HG03457 (cell line): ENCODE measurements around the gene LIPC.

Experiments used
- ATAC-seq: cut with Tn5 transposase; IDR thresholded peaks from one replicate; pipeline ENCODE4 v1.9.1; 2021; ENCODE audit warnings: moderate number of reproducible peaks; ENCODE audit not compliant: unreplicated experiment

The LIPC gene

GRCh38 chr15:58405865-58406264 lies 25.9 kb upstream of the LIPC start:
- ATAC-seq = no peak

GRCh38 chr15:58406811-58407210 lies 25.0 kb upstream of the LIPC start:
- ATAC-seq = no peak

GRCh38 chr15:58407236-58407775 lies 24.5 kb upstream of the LIPC start:
- ATAC-seq = no peak

- no peak for ATAC-seq
Observed at GRCh38 chr15:58407778-58408177, 24.0 kb upstream of the LIPC start.

- ATAC-seq = no peak
Observed at GRCh38 chr15:58409861-58410260, 21.9 kb upstream of the LIPC start.

GRCh38 chr15:58410353-58410752 lies 21.4 kb upstream of the LIPC start:
- no peak for ATAC-seq

GRCh38 chr15:58413253-58413652 lies 18.5 kb upstream of the LIPC start:
- no peak for ATAC-seq

- ATAC-seq = no peak
Observed at GRCh38 chr15:58415636-58416035, 16.2 kb upstream of the LIPC start.

GRCh38 chr15:58416963-58417362 lies 14.8 kb upstream of the LIPC start:
- ATAC-seq = no peak

GRCh38 chr15:58418135-58418534 lies 13.7 kb upstream of the LIPC start:
- ATAC-seq = no peak

- ATAC-seq = no peak
Observed at GRCh38 chr15:58419803-58420524, 11.8 kb upstream of the LIPC start.

GRCh38 chr15:58420579-58421043 lies 11.2 kb upstream of the LIPC start:
- ATAC-seq = no peak

GRCh38 chr15:58423205-58423604 lies 8.6 kb upstream of the LIPC start:
- no peak for ATAC-seq

GRCh38 chr15:58423831-58424608 lies 7.8 kb upstream of the LIPC start:
- no peak for ATAC-seq

- ATAC-seq = no peak
Observed at GRCh38 chr15:58424722-58425121, 7.1 kb upstream of the LIPC start.

GRCh38 chr15:58425185-58425584 lies 6.6 kb upstream of the LIPC start:
- no peak for ATAC-seq

- ATAC-seq = no peak
Observed at GRCh38 chr15:58425834-58426233, 6.0 kb upstream of the LIPC start.

- no peak for ATAC-seq
Observed at GRCh38 chr15:58426501-58426900, 5.3 kb upstream of the LIPC start.

GRCh38 chr15:58427987-58428386 lies 3.8 kb upstream of the LIPC start:
- ATAC-seq = no peak

GRCh38 chr15:58430224-58430787 lies 1.5 kb upstream of the LIPC start:
- ATAC-seq = no peak

GRCh38 chr15:58432401-58432800 lies 610 bp downstream of the LIPC start:
- no peak for ATAC-seq
